Endothelial cell of umbilical vein (primary cell): ENCODE data around the gene FGF5. TPM values are rescaled to one million over a fixed set of nuclear protein-coding genes. Genes with fewer than 3 reads are reported as not detected.

Experiments
- BruUV-seq: library from RNA; stranded (reverse); fragments of 400-500 nt; replicated peaks from 2 replicates; lab custom pipeline; 2021; lab: Mats Ljungman, UMichigan
- CTCF ChIA-PET: fragments of 300-600, 350-600 bp; sonication (Branson Sonifier 250); formaldehyde crosslinking; loops from one replicate; lab custom pipeline; 2021; ENCODE audit warnings: antibody characterized with exemption, inconsistent platforms; lab: Charles Lee
- POLR2A ChIA-PET: fragments of 300-600, 350-600 bp; sonication (Branson Sonifier 250); formaldehyde crosslinking; loops from one replicate; lab custom pipeline; 2021; ENCODE audit warnings: antibody characterized with exemption, inconsistent platforms; lab: Charles Lee
- DNase-seq: peaks from one replicate; pipeline ENCODE4 v3.0.0-alpha.2; 2011; ENCODE audit warnings: low read depth, low spot score
- FAIRE-seq: peaks from 2 replicates; lab custom pipeline; 2011; peaks lifted over from hg19 to GRCh38; lab: Jason Lieb, UNC
- H2AFZ ChIP-seq: 2 replicates; pipeline ENCODE4 v1.6.0; 2012; ENCODE audit warnings: low read depth, low read length, control low read depth, inconsistent platforms
- H3K27ac ChIP-seq: 2 replicates; pipeline ENCODE4 v1.5.1; 2011; ENCODE audit warnings: low read depth, mild to moderate bottlenecking, control low read depth, low read length, moderate library complexity; ENCODE audit not compliant: insufficient read depth
- H3K27me3 ChIP-seq, 2 experiments: 2 replicates each; pipeline versions ENCODE4 v1.6.0 to v1.6.1; 2011; ENCODE audit warnings: low read length in 2 of 2, mixed read lengths in 1 of 2; ENCODE audit not compliant: control insufficient read depth in 2 of 2, insufficient read depth in 2 of 2
- H3K36me3 ChIP-seq, 2 experiments: 2 replicates in 1 of 2; 3 replicates in 1 of 2; pipeline ENCODE4 v1.5.1; 2011; ENCODE audit warnings: low read length in 2 of 2, mild to moderate bottlenecking in 1 of 2, moderate library complexity in 1 of 2; ENCODE audit not compliant: control insufficient read depth in 2 of 2, insufficient read depth in 2 of 2; ENCODE audit errors: extremely low read depth in 1 of 2
- H3K4me1 ChIP-seq: 3 replicates; pipeline ENCODE4 v1.5.1; 2011; ENCODE audit warnings: mild to moderate bottlenecking, low read length; ENCODE audit not compliant: control insufficient read depth, insufficient read depth; ENCODE audit errors: extremely low read depth
- H3K4me2 ChIP-seq: 2 replicates; pipeline ENCODE4 v1.6.1; 2011; ENCODE audit warnings: low read length, control low read depth, mixed read lengths; ENCODE audit not compliant: insufficient read depth
- H3K4me3 ChIP-seq, 3 experiments: fragments of 200-600 bp in 1 of 3; sonication (generic), shearing (Covaris generic) in 1 of 3; replicated peaks in 1 of 3; 2 replicates each; pipeline ENCODE4 v1.5.1; 2011 to 2016; ENCODE audit warnings: control low read depth in 3 of 3, low read length in 3 of 3, mild to moderate bottlenecking in 2 of 3, inconsistent platforms in 1 of 3, low read depth in 1 of 3, moderate library complexity in 1 of 3; ENCODE audit not compliant: insufficient read depth in 1 of 3
- H3K79me2 ChIP-seq: 2 replicates; pipeline ENCODE4 v1.6.0; 2012; ENCODE audit warnings: low read length, inconsistent platforms; ENCODE audit not compliant: control insufficient read depth, insufficient read depth
- H3K9ac ChIP-seq: replicated peaks from 2 replicates; pipeline ENCODE3; 2011; ENCODE audit warnings: low read length, control low read depth; ENCODE audit not compliant: insufficient read depth; ENCODE audit errors: extremely low read depth
- H3K9me1 ChIP-seq: replicated peaks from 3 replicates; pipeline ENCODE4 v1.6.0; 2011; ENCODE audit warnings: mild to moderate bottlenecking, low read length; ENCODE audit not compliant: control insufficient read depth, insufficient read depth; ENCODE audit errors: extremely low read depth
- H3K9me3 ChIP-seq: replicated peaks from 2 replicates; pipeline ENCODE4 v1.5.1; 2012; ENCODE audit warnings: low read length, inconsistent platforms; ENCODE audit not compliant: control insufficient read depth, insufficient read depth
- H4K20me1 ChIP-seq: replicated peaks from 2 replicates; pipeline ENCODE3; 2011; ENCODE audit warnings: mild to moderate bottlenecking, low read length; ENCODE audit not compliant: control insufficient read depth, insufficient read depth; ENCODE audit errors: extremely low read depth
- CTCF ChIP-seq, 2 donors: IDR thresholded peaks; 1 replicate in 1 of 2; 2 replicates in 1 of 2; pipeline ENCODE4 v1.5.1; 2011; ENCODE audit warnings: low read length in 2 of 2, mild to moderate bottlenecking in 2 of 2, moderate library complexity in 2 of 2, control low read depth in 1 of 2, inconsistent platforms in 1 of 2, low read depth in 1 of 2; ENCODE audit not compliant: insufficient read depth in 1 of 2; ENCODE audit errors: extremely low read depth in 1 of 2
- FOS ChIP-seq: IDR thresholded peaks from 2 replicates; pipeline ENCODE4 v1.6.1; 2011; ENCODE audit warnings: mild to moderate bottlenecking, low read length, moderate library complexity, borderline replicate concordance; ENCODE audit not compliant: insufficient read depth
- GATA2 ChIP-seq: IDR thresholded peaks from 2 replicates; pipeline ENCODE4 v1.7.0; 2011; ENCODE audit warnings: low read depth, mild to moderate bottlenecking, moderate library complexity, mixed read lengths, low read length; ENCODE audit not compliant: insufficient read length, insufficient read depth
- JUN ChIP-seq: IDR thresholded peaks from 2 replicates; pipeline ENCODE4 v1.6.1; 2011; ENCODE audit warnings: borderline replicate concordance, low read depth; ENCODE audit not compliant: insufficient read length, insufficient read depth
- MAX ChIP-seq: IDR thresholded peaks from 2 replicates; pipeline ENCODE4 v1.6.1; 2011; ENCODE audit not compliant: insufficient read depth, insufficient read length
- POLR2AphosphoS5 ChIP-seq: IDR thresholded peaks from 2 replicates; pipeline ENCODE4 v1.6.1; 2012; ENCODE audit warnings: low read depth, mild to moderate bottlenecking, control low read depth, low read length, moderate library complexity; ENCODE audit not compliant: insufficient read depth
- dilution Hi-C: fragments of 300-500 bp; cut with MboI; formaldehyde crosslinking; loops from one replicate; pipeline ENCODE4 v1.15.0; 2019; ENCODE audit warnings: low sequenced_read_pairs; ENCODE audit not compliant: extremely low pct_ligation_motif_present
- intact Hi-C: fragments of 100-400 bp; cut with micrococcal nuclease; formaldehyde crosslinking; loops from one replicate; pipeline ENCODE4 v1.10.0; 2022
- polyA plus RNA-seq, 4 experiments: library from polyadenylated mRNA; depleted of rRNA in 3 of 4; stranded (reverse) in 3 of 4; unstranded in 1 of 4; fragments of >200 nt; gene quantifications; 2 replicates each; pipeline versions ENCODE4 v1.2.1 to v1.2.3, GENCODE V29; 2011 to 2012; ENCODE audit warnings: missing spikeins in 1 of 4
- total RNA-seq: library from RNA; stranded (reverse); gene quantifications from 2 replicates; pipeline ENCODE4 v1.2.3, GENCODE V29; 2021

Gene FGF5
- total and polyA plus RNA-seq, 2 donors (not counting 3 experiments of a cell fraction or from before 2014, with no cell fraction given) = 0.13 to 0.73 TPM

- ChIA-PET CTCF (interaction anchor here (0.6 to 1.6 kb wide), 6 partner anchors 13 to 83 kb away, joined by 3 to 7 read pairs (median 4); partner anchors contain the start of genes CFAP299 and FGF5), POLR2A (interaction anchor here (1.1 kb wide), 1 partner anchor 13 kb away, joined by 3 read pairs; no protein-coding TSS in a partner anchor)
- no peaks in the 10 kb centered on the region for H3K79me2 ChIP-seq
- dilution Hi-C loops (no loop called here), intact Hi-C loops (loop anchor here (1.0 kb wide), 1 partner anchor 11 kb away; no protein-coding TSS in a partner anchor)
- no peaks in the 10 kb centered on the region for H3K36me3 ChIP-seq
- peaks cover 5% of the 10 kb centered on the region for H3K4me1 ChIP-seq
- H3K27me3 ChIP-seq = peaks cover 10 to 27% of the 10 kb centered on the region in 2 experiments
- H3K9me1 ChIP-seq = no peaks in the 10 kb centered on the region
- H3K9ac ChIP-seq = no peak overlapping the region
- H3K4me3 ChIP-seq = no peak overlapping the region
- TF ChIP-seq CTCF (IDR thresholded peaks at IDR 0.05; ENCODE audit: extremely low read depth in 1 of 2, insufficient read depth in 1 of 2, low read depth in 1 of 2, low read length in 2 of 2) = no peak
- H4K20me1 ChIP-seq = no peaks in the 10 kb centered on the region
- no TSS peak for BruUV-seq
- no peak overlapping the region for H3K27ac ChIP-seq
- no peak for FAIRE-seq
- no peak for DNase-seq
- no peak overlapping the region for H3K4me2 ChIP-seq
- H2AFZ ChIP-seq = no peak overlapping the region
- no peaks in the 10 kb centered on the region for H3K9me3 ChIP-seq
Measured at GRCh38 chr4:80252953-80253352, 13.5 kb upstream of the FGF5 start.

- H3K4me1 ChIP-seq = peaks cover 5% of the 10 kb centered on the region
- FAIRE-seq (peak; percentile 58), DNase-seq (no peak)
- dilution Hi-C loops = no loop called here
- BruUV-seq = no TSS peak
- no peaks in the 10 kb centered on the region for H3K9me1 ChIP-seq
- no peak overlapping the region for H3K9ac ChIP-seq
- TF ChIP-seq GATA2 = peak; percentile 13
- no peak for TF ChIP-seq POLR2AphosphoS5
- no peak for TF ChIP-seq FOS
- TF ChIP-seq JUN = no peak
- TF ChIP-seq MAX = no peak
- ChIA-PET POLR2A (interaction anchor here (1.1 kb wide), 1 partner anchor 12 kb away, joined by 3 read pairs; no protein-coding TSS in a partner anchor), CTCF (interaction anchor here (0.8 to 1.6 kb wide), 4 partner anchors 12 to 84 kb away, joined by 3 to 6 read pairs (median 4); partner anchors contain the start of gene FGF5)
- H2AFZ ChIP-seq = no peak overlapping the region
- intact Hi-C loops = loop anchor here (1.0 kb wide), 1 partner anchor 11 kb away; no protein-coding TSS in a partner anchor
- peaks cover 10 to 30% of the 10 kb centered on the region in 2 experiments for H3K27me3 ChIP-seq
- H3K79me2 ChIP-seq = no peaks in the 10 kb centered on the region
- H3K27ac ChIP-seq = no peak overlapping the region
- H3K4me2 ChIP-seq = no peak overlapping the region
- H3K36me3 ChIP-seq = no peaks in the 10 kb centered on the region
- H4K20me1 ChIP-seq = no peaks in the 10 kb centered on the region
- H3K4me3 ChIP-seq = no peak overlapping the region
- H3K9me3 ChIP-seq = no peaks in the 10 kb centered on the region
Measured at GRCh38 chr4:80253510-80253909, 13.0 kb upstream of the FGF5 start.
